Keratinocyte (primary cell): ENCODE measurements around the gene C4orf50. TPM values are rescaled to one million over a fixed set of nuclear protein-coding genes. Genes with fewer than 3 reads are reported as not detected.

Experiments used
- DNase-seq: peaks from one replicate; pipeline ENCODE4 v3.0.0-alpha.2; 2011; ENCODE audit warnings: low read depth, missing footprints, low spot score
- FAIRE-seq: peaks from 2 replicates; lab custom pipeline; 2011; peaks lifted over from hg19 to GRCh38; lab: Jason Lieb, UNC
- H2AFZ ChIP-seq: 2 replicates; pipeline ENCODE4 v1.6.0; 2012; ENCODE audit warnings: low read length, control low read depth, inconsistent platforms; ENCODE audit not compliant: control insufficient read depth
- H3K27ac ChIP-seq: 2 replicates; pipeline ENCODE4 v1.5.1; 2011; ENCODE audit warnings: low read length; ENCODE audit not compliant: control insufficient read depth, insufficient read depth
- H3K27me3 ChIP-seq: 3 replicates; pipeline ENCODE4 v1.6.0; 2011; ENCODE audit warnings: low read length; ENCODE audit not compliant: control insufficient read depth, insufficient read depth; ENCODE audit errors: extremely low read depth
- H3K36me3 ChIP-seq, 2 experiments: 2 replicates in 1 of 2; 3 replicates in 1 of 2; pipeline ENCODE4 v1.5.1; 2011; ENCODE audit warnings: low read length in 2 of 2, mild to moderate bottlenecking in 1 of 2; ENCODE audit not compliant: control insufficient read depth in 2 of 2, insufficient read depth in 2 of 2; ENCODE audit errors: extremely low read depth in 1 of 2
- H3K4me1 ChIP-seq: 3 replicates; pipeline ENCODE4 v1.5.1; 2011; ENCODE audit warnings: low read length; ENCODE audit not compliant: control insufficient read depth, insufficient read depth; ENCODE audit errors: extremely low read depth
- H3K4me2 ChIP-seq: 3 replicates; pipeline ENCODE4 v1.6.0; 2011; ENCODE audit warnings: low read depth, low read length; ENCODE audit not compliant: control insufficient read depth, insufficient read depth; ENCODE audit errors: extremely low read depth
- H3K4me3 ChIP-seq, 3 experiments: fragments of 200-600 bp in 1 of 3; sonication (generic) in 1 of 3; 2 replicates in 2 of 3; 3 replicates in 1 of 3; pipeline ENCODE4 v1.5.1; 2011 to 2016; ENCODE audit warnings: low read length in 3 of 3, mild to moderate bottlenecking in 3 of 3, control low read depth in 2 of 3, inconsistent platforms in 1 of 3, low read depth in 1 of 3, mixed read lengths in 1 of 3, mixed run types in 1 of 3, moderate library complexity in 1 of 3; ENCODE audit not compliant: control insufficient read depth in 2 of 3, insufficient read depth in 2 of 3; ENCODE audit errors: extremely low read depth in 1 of 3
- H3K79me2 ChIP-seq: 2 replicates; pipeline ENCODE4 v1.6.0; 2012; ENCODE audit warnings: low read length; ENCODE audit not compliant: control insufficient read depth, insufficient read depth
- H3K9ac ChIP-seq: 3 replicates; pipeline ENCODE4 v1.6.0; 2011; ENCODE audit warnings: low read length; ENCODE audit not compliant: control insufficient read depth, insufficient read depth; ENCODE audit errors: extremely low read depth
- H3K9me1 ChIP-seq: 3 replicates; pipeline ENCODE4 v1.6.0; 2011; ENCODE audit warnings: low read length; ENCODE audit not compliant: control insufficient read depth, insufficient read depth; ENCODE audit errors: extremely low read depth
- H3K9me3 ChIP-seq: 2 replicates; pipeline ENCODE4 v1.5.1; 2012; ENCODE audit warnings: low read depth, low read length; ENCODE audit not compliant: control insufficient read depth
- H4K20me1 ChIP-seq: 3 replicates; pipeline ENCODE4 v1.6.0; 2011; ENCODE audit warnings: low read length; ENCODE audit not compliant: control insufficient read depth, insufficient read depth; ENCODE audit errors: extremely low read depth
- EZH2 ChIP-seq: IDR thresholded peaks from one replicate; pipeline ENCODE4 v1.6.1; 2012; ENCODE audit warnings: inconsistent platforms, mild to moderate bottlenecking, low read length, moderate library complexity
- dilution Hi-C: fragments of 300-500 bp; cut with MboI; formaldehyde crosslinking; loops from one replicate; pipeline ENCODE4 v1.7.0; 2020; ENCODE audit warnings: low sequenced_read_pairs; ENCODE audit not compliant: extremely low pct_ligation_motif_present
- polyA plus RNA-seq, 5 experiments: library from polyadenylated mRNA; depleted of rRNA in 3 of 5; stranded (reverse) in 3 of 5; stranded (forward) in 1 of 5; unstranded in 1 of 5; fragments of >200 nt; gene quantifications; 1 replicate in 1 of 5; 2 replicates in 3 of 5; 3 replicates in 1 of 5; pipeline versions ENCODE4 v1.2.1 to v1.2.3, GENCODE V29; 2011 to 2012; ENCODE audit warnings: missing spikeins in 2 of 5, low read depth in 1 of 5, low replicate concordance in 1 of 5
- TF ChIP-seq, protein P1 (sequence below), 3 experiments: IDR thresholded peaks in 1 of 3; conservative IDR thresholded peaks in 1 of 3; optimal IDR thresholded peaks in 1 of 3; 2 replicates in 2 of 3; 3 replicates in 1 of 3; pipeline versions ENCODE3 to v1.5.1; 2011; ENCODE audit warnings: low read length in 3 of 3, mild to moderate bottlenecking in 3 of 3, moderate library complexity in 2 of 3, control low read depth in 1 of 3, inconsistent platforms in 1 of 3; ENCODE audit not compliant: insufficient read depth in 2 of 3; ENCODE audit errors: extremely low read depth in 1 of 3

The C4orf50 gene
- polyA plus RNA-seq, 1 donor (not counting 4 experiments of a cell fraction or from before 2014, with no cell fraction given): not detected

DNA sequence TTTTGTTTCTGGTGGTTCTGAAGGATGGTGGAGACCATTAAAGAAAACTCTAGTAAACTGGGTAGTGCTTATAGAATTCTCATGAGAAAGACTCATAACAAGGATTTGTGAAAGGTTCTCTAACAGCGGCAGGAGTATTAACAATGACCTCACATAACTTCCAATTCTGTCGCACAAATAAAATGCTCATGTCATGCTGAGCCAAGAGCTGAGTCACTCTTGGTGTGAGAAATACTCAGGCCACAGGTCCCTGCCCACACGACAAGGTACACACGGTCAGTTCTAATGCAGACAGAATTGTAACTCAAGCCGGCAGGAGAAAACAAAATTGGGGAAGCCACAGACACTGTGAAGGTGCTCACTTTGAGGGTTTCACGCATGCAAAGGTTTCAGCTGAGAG is 34.4 kb upstream of the C4orf50 start:
- FAIRE-seq: no peak
- no peak overlapping the region for H3K9ac ChIP-seq
- H2AFZ ChIP-seq: no peak overlapping the region
- H3K4me1 ChIP-seq: no peaks in the 10 kb centered on the region
- no peaks in the 10 kb centered on the region for H3K79me2 ChIP-seq
- no peak overlapping the region for H3K27ac ChIP-seq
- peaks cover 7% of the 10 kb centered on the region for H3K9me3 ChIP-seq
- no peaks in the 10 kb centered on the region for H3K27me3 ChIP-seq
- H3K36me3 ChIP-seq: no peaks in the 10 kb centered on the region
- H3K4me2 ChIP-seq: no peak overlapping the region
- H3K9me1 ChIP-seq: no peaks in the 10 kb centered on the region
- no peak overlapping the region for H3K4me3 ChIP-seq
- TF ChIP-seq, protein P1, sequence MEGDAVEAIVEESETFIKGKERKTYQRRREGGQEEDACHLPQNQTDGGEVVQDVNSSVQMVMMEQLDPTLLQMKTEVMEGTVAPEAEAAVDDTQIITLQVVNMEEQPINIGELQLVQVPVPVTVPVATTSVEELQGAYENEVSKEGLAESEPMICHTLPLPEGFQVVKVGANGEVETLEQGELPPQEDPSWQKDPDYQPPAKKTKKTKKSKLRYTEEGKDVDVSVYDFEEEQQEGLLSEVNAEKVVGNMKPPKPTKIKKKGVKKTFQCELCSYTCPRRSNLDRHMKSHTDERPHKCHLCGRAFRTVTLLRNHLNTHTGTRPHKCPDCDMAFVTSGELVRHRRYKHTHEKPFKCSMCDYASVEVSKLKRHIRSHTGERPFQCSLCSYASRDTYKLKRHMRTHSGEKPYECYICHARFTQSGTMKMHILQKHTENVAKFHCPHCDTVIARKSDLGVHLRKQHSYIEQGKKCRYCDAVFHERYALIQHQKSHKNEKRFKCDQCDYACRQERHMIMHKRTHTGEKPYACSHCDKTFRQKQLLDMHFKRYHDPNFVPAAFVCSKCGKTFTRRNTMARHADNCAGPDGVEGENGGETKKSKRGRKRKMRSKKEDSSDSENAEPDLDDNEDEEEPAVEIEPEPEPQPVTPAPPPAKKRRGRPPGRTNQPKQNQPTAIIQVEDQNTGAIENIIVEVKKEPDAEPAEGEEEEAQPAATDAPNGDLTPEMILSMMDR (optimal IDR thresholded peaks at IDR 0.05 in 1 of 3, IDR thresholded peaks at IDR 0.05 in 1 of 3, conservative IDR thresholded peaks at IDR 0.05 in 1 of 3; ENCODE audit: extremely low read depth in 1 of 3, insufficient read depth in 2 of 3, low read length in 3 of 3): no peak
- no peak for TF ChIP-seq EZH2
- dilution Hi-C loops: no loop called here
- no peak for DNase-seq
- no peaks in the 10 kb centered on the region for H4K20me1 ChIP-seq

DNA sequence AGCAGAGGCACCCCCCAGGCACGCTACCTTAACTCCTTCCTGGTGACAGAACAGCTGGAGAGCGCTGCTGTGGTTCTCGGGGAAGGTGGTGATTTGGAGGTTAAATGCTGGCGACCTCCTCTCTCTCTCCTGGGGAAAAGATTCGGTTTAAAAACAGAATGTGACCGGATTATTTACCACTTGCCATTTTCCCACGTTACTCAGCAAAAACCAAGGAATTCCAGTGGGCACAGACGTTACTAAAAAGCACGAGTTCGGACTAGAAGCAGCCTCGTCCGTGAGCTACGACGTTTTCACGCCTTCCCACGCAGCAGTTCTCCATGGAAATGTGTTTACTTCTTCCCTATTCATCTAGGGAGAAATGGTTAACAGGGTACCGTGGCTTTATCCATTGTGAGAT is 32.3 kb upstream of the C4orf50 start:
- Histone ChIP-seq H3K4me3 (no peak overlapping the region), H2AFZ (no peak overlapping the region), H3K9me1 (no peaks in the 10 kb centered on the region), H3K9me3 (no peaks in the 10 kb centered on the region), H4K20me1 (no peaks in the 10 kb centered on the region), H3K27me3 (no peaks in the 10 kb centered on the region), H3K36me3 (no peaks in the 10 kb centered on the region), H3K79me2 (no peaks in the 10 kb centered on the region), H3K4me2 (no peak overlapping the region), H3K4me1 (no peaks in the 10 kb centered on the region), H3K9ac (no peak overlapping the region), H3K27ac (no peak overlapping the region)
- dilution Hi-C loops: no loop called here
- DNase-seq (no peak), FAIRE-seq (no peak)
- TF ChIP-seq, protein P1 (optimal IDR thresholded peaks at IDR 0.05 in 1 of 3, IDR thresholded peaks at IDR 0.05 in 1 of 3, conservative IDR thresholded peaks at IDR 0.05 in 1 of 3; ENCODE audit: extremely low read depth in 1 of 3, insufficient read depth in 2 of 3, low read length in 3 of 3): no peak
- no peak for TF ChIP-seq EZH2
